GM12878 (cell line): ENCODE data around the gene ADORA2B. TPM values are rescaled to one million over a fixed set of nuclear protein-coding genes. Genes with fewer than 3 reads are reported as not detected.

Source experiments
- ATF3 ChIP-seq: IDR thresholded peaks from 2 replicates; pipeline ENCODE4 v1.6.1; 2011; ENCODE audit warnings: low read depth, mild to moderate bottlenecking, low read length, moderate library complexity, borderline replicate concordance; ENCODE audit errors: extremely low read depth
- CTCF ChIP-seq, 3 experiments: IDR thresholded peaks in 2 of 3; conservative IDR thresholded peaks in 1 of 3; 2 replicates each; pipeline ENCODE4 v1.5.1; 2011; ENCODE audit warnings: low read depth in 3 of 3, low read length in 3 of 3, mild to moderate bottlenecking in 3 of 3, control low read depth in 2 of 3, moderate library complexity in 2 of 3, inconsistent platforms in 1 of 3, mixed read lengths in 1 of 3; ENCODE audit not compliant: control insufficient read depth in 2 of 3, insufficient read depth in 1 of 3; ENCODE audit errors: extremely low read depth in 1 of 3
- EP300 ChIP-seq, 2 experiments: fragments of 150-350 bp in 1 of 2; IDR thresholded peaks; 2 replicates each; pipeline ENCODE4 v1.6.1; 2011 to 2012; ENCODE audit warnings: low read depth in 2 of 2, low read length in 2 of 2, borderline replicate concordance in 1 of 2, improper control_type of control experiment in 1 of 2, inconsistent platforms in 1 of 2; ENCODE audit not compliant: control insufficient read depth in 1 of 2
- ETV6 ChIP-seq, 2 experiments: fragments of 450-650 bp in 1 of 2; IDR thresholded peaks in 1 of 2; conservative IDR thresholded peaks in 1 of 2; 2 replicates each; pipeline ENCODE4 v1.6.1; 2014; ENCODE audit warnings: antibody characterized with exemption in 1 of 2, borderline replicate concordance in 1 of 2, low read depth in 1 of 2, mild to moderate bottlenecking in 1 of 2, moderate library complexity in 1 of 2
- HDAC2 ChIP-seq: fragments of 200-600 bp; sonication (generic); IDR thresholded peaks from 2 replicates; pipeline ENCODE4 v1.6.1; 2017
- MTA2 ChIP-seq: fragments of 450-650 bp; IDR thresholded peaks from 2 replicates; pipeline ENCODE4 v1.6.1; 2016; ENCODE audit warnings: low read depth, mild to moderate bottlenecking, moderate library complexity
- NR2C2 ChIP-seq: IDR thresholded peaks from 2 replicates; pipeline ENCODE4 v1.6.1; 2011; ENCODE audit warnings: borderline replicate concordance, low read depth; ENCODE audit not compliant: control insufficient read depth, insufficient read length
- RELB ChIP-seq: fragments of 450-650 bp; IDR thresholded peaks from 2 replicates; pipeline ENCODE4 v1.6.1; 2017; ENCODE audit warnings: low read depth, mild to moderate bottlenecking, moderate library complexity
- SUZ12 ChIP-seq: fragments of 200-600 bp; sonication (generic); IDR thresholded peaks from one replicate; pipeline ENCODE4 v1.6.1; 2018; ENCODE audit warnings: antibody characterized with exemption, mild to moderate bottlenecking; ENCODE audit not compliant: unreplicated experiment
- ZBTB11 ChIP-seq: fragments of 450-650 bp; formaldehyde crosslinking; IDR thresholded peaks from 2 replicates; pipeline ENCODE4 v1.5.0; 2022; ENCODE audit warnings: mild to moderate bottlenecking, missing genetic modification characterization
- ZBTB40 ChIP-seq: fragments of 450-650 bp; IDR thresholded peaks from 2 replicates; pipeline ENCODE4 v1.6.1; 2016; ENCODE audit warnings: mild to moderate bottlenecking, moderate library complexity, borderline replicate concordance
- polyA plus RNA-seq, 11 experiments: library from polyadenylated mRNA; depleted of rRNA in 4 of 11; unstranded in 6 of 11; stranded (reverse) in 5 of 11; fragments of >200 nt; fragmentation: Nextera tagmentation in 4 of 11; fragmentation: Illumina TruSeq in 1 of 11; extraction: Ambion mirVana in 4 of 11; extraction: Trizol in 1 of 11; gene quantifications; 1 replicate in 1 of 11; 2 replicates in 10 of 11; pipeline versions ENCODE4 v1.2.1 to v1.2.3, GENCODE V29; 2011 to 2016; ENCODE audit warnings: inconsistent platforms in 2 of 11, missing spikeins in 2 of 11, low read depth in 1 of 11
- total RNA-seq, 4 experiments: library from RNA; depleted of rRNA in 3 of 4; stranded (reverse); fragments of >200 nt in 3 of 4; fragmentation: Illumina TruSeq in 1 of 4; extraction: Trizol in 1 of 4; gene quantifications; 2 replicates each; pipeline versions ENCODE4 v1.2.1 to v1.2.3, GENCODE V29; 2013 to 2021

The ADORA2B gene
- total and polyA plus RNA-seq, 10 of the 15 experiments (the other 5 are each of a cell fraction or from before 2014, with no cell fraction given), result 0.05 to 0.42 (median 0.17) TPM

- TF ChIP-seq ZBTB40 (no peak), ETV6 (conservative IDR thresholded peaks at IDR 0.05 in 1 of 2, IDR thresholded peaks at IDR 0.05 in 1 of 2; ENCODE audit: borderline replicate concordance in 1 of 2, low read depth in 1 of 2) (no peak), HDAC2 (no peak), CTCF (IDR thresholded peaks at IDR 0.05 in 2 of 3, conservative IDR thresholded peaks at IDR 0.05 in 1 of 3; ENCODE audit: control insufficient read depth in 2 of 3, extremely low read depth in 1 of 3, insufficient read depth in 1 of 3, low read depth in 3 of 3, low read length in 3 of 3) (no peak), EP300 (IDR thresholded peaks at IDR 0.05; ENCODE audit: borderline replicate concordance in 1 of 2, control insufficient read depth in 1 of 2, low read depth in 2 of 2, low read length in 2 of 2) (no peak), NR2C2 (no peak), MTA2 (no peak), RELB (no peak), SUZ12 (no peak), ZBTB11 (CRISPR knock-in tag) (no peak), ATF3 (no peak)
- TF ChIP-seq, all 136 proteins: peak for 0
These were observed 9.3 kb downstream of the ADORA2B start (continued) for GRCh38 chr17:15954222-15954621.
